Colon (tissue), 2 donors: ENCODE results near the gene FSIP1.
A peak's percentile ranks its signal among the peaks of the same experiment; 100 is the strongest.

ENCODE experiments used
- FAIRE-seq: peaks from 2 replicates; lab custom pipeline; 2012; peaks lifted over from hg19 to GRCh38; lab: Jason Lieb, UNC
- donor health status: control.
- donor health status: control.

Gene FSIP1

GRCh38 chr15:39684233-39684632 lies 98.4 kb downstream of the FSIP1 start:
- no peak for FAIRE-seq

- FAIRE-seq = no peak
Measured at GRCh38 chr15:39682366-39682765, 100.3 kb downstream of the FSIP1 start.

GRCh38 chr15:39680868-39681267 lies 101.8 kb downstream of the FSIP1 start:
- FAIRE-seq = no peak

- no peak for FAIRE-seq
Measured at GRCh38 chr15:39672666-39673065, 110.0 kb downstream of the FSIP1 start.

GRCh38 chr15:39672184-39672583 lies 110.5 kb downstream of the FSIP1 start:
- no peak for FAIRE-seq

GRCh38 chr15:39670687-39671086 lies 112.0 kb downstream of the FSIP1 start:
- FAIRE-seq = no peak

- no peak for FAIRE-seq
Measured at GRCh38 chr15:39669661-39670060, 113.0 kb downstream of the FSIP1 start.

- peak; percentile 38 for FAIRE-seq
Measured at GRCh38 chr15:39669241-39669640, 113.4 kb downstream of the FSIP1 start.

- FAIRE-seq = no peak
Measured at GRCh38 chr15:39668457-39668856, 114.2 kb downstream of the FSIP1 start.

GRCh38 chr15:39667382-39668127 lies 115.1 kb downstream of the FSIP1 start:
- FAIRE-seq = no peak

- FAIRE-seq = no peak
Measured at GRCh38 chr15:39666677-39667076, 116.0 kb downstream of the FSIP1 start.

GRCh38 chr15:39665629-39666250 lies 116.9 kb downstream of the FSIP1 start:
- FAIRE-seq = no peak

- FAIRE-seq = no peak
Measured at GRCh38 chr15:39663704-39664250, 118.9 kb downstream of the FSIP1 start.

GRCh38 chr15:39661776-39662175 lies 120.9 kb downstream of the FSIP1 start:
- FAIRE-seq = no peak

- peak; percentile 28 for FAIRE-seq
Measured at GRCh38 chr15:39658740-39659139, 123.9 kb downstream of the FSIP1 start.

GRCh38 chr15:39657668-39658067 lies 125.0 kb downstream of the FSIP1 start:
- no peak for FAIRE-seq

GRCh38 chr15:39657181-39657580 lies 125.5 kb downstream of the FSIP1 start:
- FAIRE-seq = no peak

GRCh38 chr15:39654304-39654703 lies 128.3 kb downstream of the FSIP1 start:
- no peak for FAIRE-seq

- FAIRE-seq = no peak
Measured at GRCh38 chr15:39651881-39652280, 130.8 kb downstream of the FSIP1 start.

GRCh38 chr15:39651295-39651694 lies 131.3 kb downstream of the FSIP1 start:
- no peak for FAIRE-seq

- FAIRE-seq = no peak
Measured at GRCh38 chr15:39649757-39650156, 132.9 kb downstream of the FSIP1 start.

GRCh38 chr15:39646425-39646824 lies 136.2 kb downstream of the FSIP1 start:
- FAIRE-seq = no peak

- FAIRE-seq = no peak
Measured at GRCh38 chr15:39645976-39646257, 136.7 kb downstream of the FSIP1 start.
